ENCODE data around the gene SLC26A11.
"Not testable (repeated sequence)": the region's sequence is repeated elsewhere in the genome, so short reads cannot be mapped to it uniquely, and the experiment has no call there.

The SLC26A11 gene

DNA sequence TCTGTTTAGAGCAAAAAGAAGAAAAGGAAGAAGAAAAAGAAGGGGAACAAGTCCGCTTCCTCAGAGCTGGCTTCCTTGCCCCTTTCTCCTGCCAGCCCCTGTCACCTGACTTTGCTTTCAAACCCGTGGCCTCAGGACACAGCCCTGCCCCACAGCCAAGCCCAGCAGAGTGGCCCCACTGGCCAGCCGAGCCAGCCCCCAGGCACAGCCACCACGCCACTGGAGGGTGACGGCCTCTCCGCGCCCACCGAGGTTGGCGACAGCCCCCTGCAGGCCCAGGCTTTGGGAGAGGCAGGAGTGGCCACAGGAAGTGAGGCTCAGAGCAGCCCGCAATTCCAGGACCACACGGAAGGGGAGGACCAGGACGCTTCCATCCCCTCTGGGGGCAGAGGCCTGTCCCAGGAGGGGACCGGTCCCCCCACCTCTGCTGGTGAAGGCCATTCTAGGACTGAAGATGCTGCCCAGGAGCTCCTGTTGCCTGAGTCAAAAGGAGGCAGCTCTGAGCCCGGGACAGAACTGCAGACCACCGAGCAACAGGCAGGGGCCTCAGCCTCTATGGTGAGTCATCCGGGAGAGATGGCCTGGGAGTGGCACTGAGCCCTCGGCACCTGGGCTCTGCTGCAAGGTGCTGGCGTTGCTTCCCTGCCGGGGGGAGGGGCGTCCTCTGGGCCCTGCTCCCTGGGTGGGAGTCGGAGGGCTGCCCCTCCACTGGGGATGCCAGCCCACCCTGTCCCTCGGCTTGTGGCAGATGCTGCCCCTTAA is 67.8 kb downstream of the SLC26A11 start:
- no peak for DNase-seq

DNA sequence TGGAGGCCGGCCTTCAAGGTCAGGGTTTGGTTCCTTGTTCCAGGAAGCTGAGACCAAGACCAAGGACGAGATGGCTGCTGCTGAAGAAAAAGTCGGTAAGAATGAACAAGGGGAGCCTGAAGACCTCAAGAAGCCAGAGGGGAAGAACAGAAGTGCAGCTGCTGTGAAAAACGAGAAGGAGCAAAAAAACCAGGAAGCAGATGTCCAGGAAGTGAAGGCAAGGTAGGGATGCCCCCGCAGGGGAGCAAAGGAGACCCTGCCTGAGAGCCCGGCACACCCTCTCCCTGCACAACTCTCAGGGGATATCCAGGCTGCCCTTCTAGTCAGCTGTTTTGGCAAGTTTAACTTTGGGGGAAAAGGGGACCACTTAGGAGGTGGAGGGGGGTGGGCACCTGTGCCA is 69.4 kb downstream of the SLC26A11 start:
- DNase-seq: no peak

DNA sequence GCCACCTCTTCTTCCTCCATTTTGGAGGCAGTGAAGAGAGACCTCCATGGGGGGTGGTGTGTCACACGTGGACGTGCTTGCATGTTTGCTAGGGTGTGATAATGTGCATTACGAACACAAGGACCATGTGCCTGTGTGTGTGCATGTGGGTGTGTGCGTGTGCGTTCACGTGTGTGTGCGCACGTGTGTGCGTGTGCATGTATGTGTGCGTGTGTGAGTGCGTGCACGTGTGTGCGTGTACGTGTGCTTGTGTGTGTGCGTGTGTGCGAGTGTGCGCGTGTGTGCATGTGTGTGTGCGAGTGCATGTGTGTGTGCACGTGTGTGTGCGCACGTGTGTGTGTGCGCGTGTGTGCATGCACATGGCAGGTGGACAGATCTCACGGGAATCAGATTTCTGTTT is 69.9 kb downstream of the SLC26A11 start:
- no peak for DNase-seq

DNA sequence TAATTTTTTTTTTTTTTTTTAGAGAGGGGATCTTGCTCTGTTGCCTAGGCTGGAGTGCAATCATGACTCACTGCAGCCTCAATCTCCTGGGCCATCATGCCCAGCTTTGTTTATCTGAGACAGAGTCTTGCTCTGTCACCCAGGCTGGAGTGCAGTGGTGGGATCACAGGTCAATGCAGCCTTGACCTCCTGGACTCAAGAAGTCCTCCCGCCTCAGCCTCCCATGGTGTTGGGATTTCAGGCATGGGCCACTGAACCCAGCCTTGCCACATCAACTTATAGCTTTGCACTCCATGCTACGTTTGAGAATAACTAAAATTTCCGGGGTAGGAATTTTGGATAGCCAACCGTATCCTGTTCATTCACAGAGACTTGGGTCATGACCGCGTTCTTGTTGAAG is 71.0 kb downstream of the SLC26A11 start:
- DNase-seq: no peak

DNA sequence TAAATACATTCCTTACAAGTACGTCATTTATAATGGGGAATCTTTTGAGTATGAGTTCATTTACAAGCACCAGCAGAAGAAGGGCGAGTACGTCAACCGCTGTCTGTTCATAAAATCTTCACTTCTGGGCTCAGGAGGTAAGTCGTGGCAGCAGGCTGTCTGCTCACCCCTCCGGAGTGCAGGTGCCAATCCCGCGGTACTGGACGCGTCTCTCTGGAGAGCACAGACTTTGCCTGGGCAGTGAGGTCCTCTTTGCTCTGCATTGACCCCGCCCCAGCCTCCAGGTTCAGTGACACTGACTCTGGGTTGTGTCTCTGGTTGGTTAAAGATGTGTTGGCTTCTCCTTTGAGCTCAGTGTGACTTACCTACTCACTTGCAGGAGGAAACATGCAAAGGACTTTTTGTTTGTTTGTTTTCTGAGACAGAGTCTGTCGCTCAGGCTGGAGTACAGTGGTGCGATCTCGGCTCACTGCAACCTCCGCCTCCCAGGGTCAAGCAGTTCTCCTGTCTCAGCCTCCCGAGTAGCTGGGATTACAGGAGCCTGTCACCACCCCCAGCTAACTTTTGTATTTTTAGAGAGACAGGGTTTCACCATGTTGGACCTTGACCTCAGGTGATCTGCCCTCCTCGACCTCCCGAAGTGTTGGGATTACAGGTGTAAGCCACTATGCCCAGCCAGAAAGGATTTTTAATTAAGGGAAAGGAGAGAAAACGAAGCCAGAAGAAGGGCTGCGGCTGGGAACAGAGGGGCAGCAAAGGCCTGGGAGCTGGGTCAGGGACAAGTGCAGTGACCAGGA is 71.7 kb downstream of the SLC26A11 start:
- DNase-seq: no peak

DNA sequence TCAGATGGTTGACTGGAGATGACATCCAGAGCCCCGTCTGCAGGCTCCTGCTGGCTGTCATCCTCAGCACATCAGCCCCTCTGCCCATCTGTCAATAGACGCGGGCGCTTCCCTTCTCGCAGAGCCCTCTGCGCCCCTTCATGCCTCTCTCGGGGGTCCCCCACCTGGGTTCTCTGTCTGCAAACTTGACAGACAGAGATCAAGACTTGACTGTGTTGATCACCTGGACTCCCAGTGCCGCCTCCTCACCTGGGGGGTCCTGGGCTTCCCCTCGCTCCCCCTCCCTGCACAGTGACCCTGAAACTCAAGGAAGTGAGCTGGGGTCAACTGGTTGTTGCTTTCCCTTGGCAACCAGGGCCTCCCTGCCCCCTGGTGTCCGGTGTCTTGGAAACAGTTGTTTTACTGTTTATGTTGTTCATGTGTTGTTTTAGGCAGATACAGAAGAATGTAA is 72.3 kb downstream of the SLC26A11 start:
- DNase-seq: no peak

DNA sequence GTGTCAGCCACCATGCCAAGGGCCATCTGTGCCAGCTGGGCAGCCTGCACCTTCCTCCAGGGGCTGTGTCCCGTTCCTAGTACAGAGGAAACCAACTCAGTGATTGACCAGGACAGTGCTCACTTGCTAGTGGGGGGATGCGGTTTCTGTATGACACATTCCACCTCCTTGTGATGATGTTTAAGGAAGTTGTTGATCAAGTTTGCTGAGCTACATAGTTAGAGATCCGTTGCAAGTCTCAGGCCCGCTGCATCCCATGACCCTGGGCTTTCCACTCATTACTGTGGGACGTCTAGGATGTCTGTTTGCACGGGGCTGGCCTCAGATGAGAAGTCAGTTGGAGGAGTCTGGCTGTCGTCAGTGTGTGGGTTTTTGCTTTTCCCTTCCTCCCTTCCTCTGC is 74.0 kb downstream of the SLC26A11 start:
- DNase-seq: no peak

DNA sequence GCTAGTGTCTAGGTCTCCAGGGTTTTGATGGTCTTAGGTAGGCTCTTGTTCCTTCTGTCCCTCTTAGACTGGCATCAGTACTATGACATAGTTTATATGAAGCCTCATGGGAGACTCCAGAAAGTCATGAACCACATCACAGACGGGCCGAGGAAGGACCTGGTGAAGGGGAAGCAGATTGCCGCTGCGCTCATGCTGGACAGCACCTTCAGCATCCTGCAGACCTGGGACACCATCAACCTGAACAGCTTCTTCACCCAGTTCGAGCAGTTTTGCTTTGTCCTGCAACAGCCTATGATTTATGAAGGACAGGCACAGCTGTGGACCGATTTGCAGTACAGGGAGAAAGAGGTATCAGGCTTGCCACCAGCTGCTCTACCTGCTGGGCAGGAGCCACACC is 74.4 kb downstream of the SLC26A11 start:
- DNase-seq: no peak

DNA sequence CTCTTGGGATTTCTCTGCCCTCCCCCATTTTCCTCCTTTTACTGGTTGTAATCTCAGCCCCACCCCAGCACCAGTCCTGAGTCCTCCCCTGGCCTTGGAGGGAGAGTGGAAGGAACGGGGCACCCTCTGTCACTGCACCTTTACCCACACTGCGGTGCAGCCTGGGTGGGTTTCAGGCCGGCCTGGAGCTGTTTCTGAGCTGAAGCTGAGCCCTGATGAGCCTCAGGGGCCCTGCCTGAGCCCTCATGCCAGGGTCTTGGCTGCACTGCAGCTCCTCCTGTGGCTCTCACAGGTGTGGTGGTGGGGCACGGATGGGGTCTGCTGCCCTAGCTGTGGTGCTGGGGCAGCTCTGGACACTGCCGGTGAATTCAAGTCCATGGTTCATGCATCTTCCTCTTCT is 74.9 kb downstream of the SLC26A11 start:
- no peak for DNase-seq

DNA sequence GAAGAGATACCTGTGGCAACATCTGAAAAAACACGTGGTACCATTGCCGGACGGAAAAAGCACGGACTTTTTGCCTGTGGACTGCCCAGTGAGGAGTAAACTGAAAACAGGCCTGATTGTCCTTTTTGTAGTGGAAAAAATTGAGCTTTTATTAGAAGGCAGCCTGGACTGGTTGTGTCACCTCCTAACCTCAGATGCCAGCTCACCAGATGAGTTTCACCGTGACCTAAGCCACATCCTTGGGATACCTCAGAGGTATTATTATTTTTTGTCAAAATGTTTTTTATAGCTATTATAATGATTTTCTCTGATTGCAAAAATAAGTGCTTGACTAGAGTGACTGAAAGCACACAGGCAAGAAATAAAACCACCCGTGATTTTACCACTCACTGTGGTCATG is 75.3 kb downstream of the SLC26A11 start:
- no peak for DNase-seq

DNA sequence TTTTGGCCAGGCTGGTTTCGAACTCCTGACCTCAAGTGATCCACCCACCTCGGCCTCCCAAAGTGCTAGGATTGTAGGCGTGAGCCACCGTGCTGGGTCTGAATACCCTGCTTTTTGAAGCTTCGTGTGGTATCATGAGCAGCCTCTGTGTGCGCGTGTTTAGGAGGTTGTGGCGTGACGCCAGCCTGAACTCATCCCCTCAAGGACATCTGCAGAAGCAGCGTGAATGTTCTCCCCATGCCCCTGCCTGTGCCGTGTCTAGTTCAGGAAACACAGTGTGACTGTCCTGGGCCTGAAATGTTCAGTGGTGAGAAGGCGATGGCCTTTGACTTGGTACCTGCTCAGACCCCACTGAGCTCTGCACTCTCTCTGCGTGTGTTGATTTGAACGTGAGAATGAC is 76.0 kb downstream of the SLC26A11 start:
- no peak for DNase-seq

DNA sequence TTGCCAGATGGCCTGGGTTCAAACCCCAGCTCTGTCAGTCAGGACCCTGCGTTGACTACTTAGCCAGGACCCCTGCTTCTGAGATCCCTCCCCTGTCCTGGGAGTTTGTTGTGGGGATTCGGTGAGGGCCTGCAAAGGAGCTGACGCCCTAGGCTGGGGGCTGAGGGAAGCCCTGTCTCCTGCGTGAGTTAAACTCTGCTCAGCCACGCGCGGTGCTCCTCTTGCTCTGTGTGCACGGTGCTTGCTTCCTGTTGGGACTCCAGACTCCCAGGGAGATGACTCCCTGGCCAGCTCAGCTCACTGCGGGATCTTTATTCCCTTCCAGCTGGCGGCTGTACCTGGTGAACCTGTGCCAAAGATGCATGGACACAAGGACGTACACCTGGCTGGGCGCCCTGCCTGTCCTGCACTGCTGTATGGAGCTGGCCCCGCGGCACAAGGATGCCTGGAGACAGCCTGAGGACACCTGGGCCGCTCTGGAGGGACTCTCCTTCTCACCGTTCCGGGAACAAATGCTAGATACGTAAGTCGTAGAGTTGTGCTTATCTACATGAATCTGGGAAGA is 77.9 kb downstream of the SLC26A11 start:
- no peak for DNase-seq

DNA sequence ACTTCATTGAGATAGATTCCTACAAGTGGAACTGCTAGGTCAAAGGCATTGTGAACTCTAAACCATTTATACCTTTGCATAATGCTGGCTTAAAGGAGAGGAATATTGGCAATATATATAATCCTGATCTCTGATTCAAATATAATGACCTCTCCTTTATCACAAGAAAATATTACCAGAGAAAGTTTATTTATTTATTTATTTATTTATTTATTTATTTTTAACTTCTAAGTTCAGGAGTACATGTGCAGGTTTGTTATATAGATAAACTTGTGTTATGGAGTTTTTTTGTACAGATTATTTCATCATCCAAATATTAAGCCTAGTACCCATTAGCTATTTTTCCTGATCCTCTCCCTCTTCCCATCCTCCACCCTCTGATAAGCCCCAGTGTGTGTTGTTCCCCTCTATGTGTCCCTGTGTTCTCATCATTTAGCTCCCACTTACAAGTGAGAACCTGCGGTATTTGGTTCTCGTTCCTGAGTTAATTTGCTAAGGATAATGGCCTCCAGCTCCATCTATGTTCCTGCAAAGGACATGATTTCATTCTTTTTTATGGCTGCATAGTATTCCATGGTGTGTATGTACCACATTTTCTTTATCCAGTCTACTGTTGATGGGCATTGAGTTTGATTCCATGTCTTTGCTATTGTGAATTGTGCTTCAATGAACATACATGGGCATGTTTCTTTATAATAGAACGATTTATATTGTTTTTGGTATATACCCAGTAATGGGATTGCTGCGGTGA is 79.3 kb downstream of the SLC26A11 start:
- not testable (repeated sequence) for DNase-seq

DNA sequence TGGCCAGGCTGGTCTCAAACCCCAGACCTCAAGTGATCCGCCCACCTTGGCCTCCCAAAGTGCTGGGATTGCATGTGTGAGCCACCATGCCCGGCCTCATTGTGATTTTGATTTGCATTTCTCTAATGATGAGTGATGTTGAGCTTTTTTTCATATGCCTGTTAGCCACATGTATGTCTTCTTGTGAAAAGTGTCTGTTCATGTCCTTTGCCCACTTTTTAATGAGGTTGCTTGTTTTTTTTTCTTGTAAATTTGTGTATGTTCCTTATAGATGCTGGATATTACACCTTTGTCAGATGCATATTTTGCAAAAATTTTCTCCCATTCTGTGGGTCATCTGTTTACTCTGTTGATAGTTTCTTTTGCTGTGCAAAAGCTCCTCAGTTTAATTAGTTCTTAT is 80.5 kb downstream of the SLC26A11 start:
- DNase-seq: not testable (repeated sequence)
